ENCODE data around the gene SFTA2. TPM values are rescaled to one million over a fixed set of nuclear protein-coding genes. Genes with fewer than 3 reads are reported as not detected.

SFTA2 gene
- total and polyA plus RNA-seq, 2 of the 8 experiments (the other 6 are each of a cell fraction or from before 2014, with no cell fraction given): not detected

DNA sequence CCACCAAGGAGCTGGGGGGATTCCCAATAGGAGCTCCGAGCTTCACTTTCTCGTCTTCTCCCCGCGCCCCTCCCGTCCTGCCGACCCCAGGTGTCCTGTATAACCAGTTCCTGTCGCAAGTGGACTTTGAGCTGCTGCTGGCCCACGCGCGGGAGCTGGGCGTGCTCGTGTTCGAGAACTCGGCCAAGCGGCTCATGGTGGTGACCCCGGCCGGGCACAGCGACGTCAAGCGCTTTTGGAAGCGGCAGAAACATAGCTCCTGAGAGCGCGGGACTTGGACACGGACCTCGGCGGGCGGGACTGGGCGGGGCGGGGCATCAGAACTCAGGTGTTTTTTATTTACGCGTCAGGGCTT, 18.3 kb downstream of the SFTA2 start:
- peaks cover 0 to 2% of the 10 kb centered on the region in 2 experiments for H4K20me1 ChIP-seq (replicated peaks in 1 of 2; ENCODE audit: control insufficient read depth in 1 of 2, insufficient read depth in 2 of 2, low read length in 2 of 2)
- ChIA-PET POLR2A (ENCODE audit: partially characterized antibody) (interaction anchor here (0.8 to 4.0 kb wide), 21 partner anchors 8 to 628 kb away, joined by 3 to 17 read pairs (median 4); partner anchors contain the start of genes DDR1, DDX39B and FLOT1), CTCF (ENCODE audit: partially characterized antibody) (interaction anchor here (0.6 to 16.0 kb wide), 30 partner anchors 11 to 233 kb away, joined by 3 to 285 read pairs (median 5); partner anchors contain the start of genes DDR1 and MUCL3)
- 18% methylated on average over 14 of the region's 31 CpGs; no CpG with 5 or more reads in 1 of the 2 experiments for WGBS, 2 experiments (ENCODE audit: extremely low coverage in 1 of 2, insufficient coverage in 1 of 2, insufficient read length in 1 of 2, insufficient replicate concordance in 2 of 2, low coverage in 1 of 2, low lambda C conversion rate in 2 of 2, missing lambda C conversion rate in 1 of 2)
- no peak overlapping the region for H2AK5ac ChIP-seq (ENCODE audit: low read depth, low read length)
- H3K14ac ChIP-seq (ENCODE audit: insufficient read length): no peak overlapping the region
- peak overlapping the region; percentile 63; the same call in 1 of the 2 replicates for H2BK5ac ChIP-seq (ENCODE audit: low read depth, low read length)
- no peak overlapping the region for H4K5ac ChIP-seq (ENCODE audit: insufficient read length, low read depth, low read length)
- H3K4me2 ChIP-seq (ENCODE audit: insufficient read depth in 1 of 2, low read depth in 2 of 2, low read length in 2 of 2): peak overlapping the region; percentile 68 to 97
- H2AFZ ChIP-seq (ENCODE audit: low read length): no peak overlapping the region
- H4K8ac ChIP-seq (ENCODE audit: extremely low read depth, insufficient read depth, low read length): peak overlapping the region; percentile 66; the same call in 1 of the 2 replicates
- H3K79me2 ChIP-seq (ENCODE audit: control insufficient read depth in 1 of 2, insufficient read depth in 2 of 2, low read length in 2 of 2): peaks cover 0 to 7% of the 10 kb centered on the region in 2 experiments; a peak in 2 of 4 replicates
- H3K4ac ChIP-seq (replicated peaks; ENCODE audit: insufficient read length, low read depth, low read length): no peak overlapping the region
- peaks cover 3% of the 10 kb centered on the region for H3K23me2 ChIP-seq (ENCODE audit: low read depth, low read length)
- H3K4me3 ChIP-seq (ENCODE audit: extremely low read depth in 1 of 4, insufficient read depth in 2 of 4, low read depth in 3 of 4, low read length in 4 of 4): peak overlapping the region; percentile 41 to 74 (median 66)
- peak overlapping the region; percentile 83 for H3K18ac ChIP-seq (ENCODE audit: extremely low read depth, low read length)
- no peak overlapping the region for H2BK12ac ChIP-seq (ENCODE audit: low read depth, low read length)
- no peak overlapping the region for H2BK15ac ChIP-seq (ENCODE audit: low read length)
- no peak overlapping the region for H4K91ac ChIP-seq (replicated peaks; ENCODE audit: insufficient read length, low read length)
- H3K9me3 ChIP-seq (ENCODE audit: insufficient read depth in 2 of 2, low read depth in 1 of 2, low read length in 1 of 2): no peaks in the 10 kb centered on the region
- DNase-seq (ENCODE audit: low read depth in 1 of 2, low spot score in 2 of 2) (no peak), FAIRE-seq (no peak)
- no peak overlapping the region for H3K23ac ChIP-seq (ENCODE audit: insufficient read length)
- H3K9ac ChIP-seq (replicated peaks in 1 of 4; ENCODE audit: extremely low read depth in 1 of 4, low read depth in 3 of 4, low read length in 3 of 4): peak overlapping the region in 1 of 4 experiments; percentile 16; a peak in 2 of 7 replicates
- no peak overlapping the region for H3K27ac ChIP-seq (ENCODE audit: low read depth, low read length)
- H3K79me1 ChIP-seq (ENCODE audit: low read depth, low read length): 0 out of 2 replicates have a peak, but pooled peaks cover 2% of the 10 kb centered on the region
- H3K36me3 ChIP-seq (ENCODE audit: control insufficient read depth in 2 of 4, insufficient read depth in 4 of 4, low read length in 3 of 4): peaks cover 6 to 16% (median 9%) of the 10 kb centered on the region in 4 experiments; a peak in 7 of 8 replicates
- H2BK20ac ChIP-seq (ENCODE audit: low read length): no peak overlapping the region
- peaks cover 0 to 17% (median 7%) of the 10 kb centered on the region in 4 experiments; a peak in 5 of 7 replicates for H3K4me1 ChIP-seq (replicated peaks in 1 of 4; ENCODE audit: control insufficient read depth in 3 of 4, insufficient read depth in 4 of 4, low read length in 3 of 4)
- no peak overlapping the region for H2BK120ac ChIP-seq (replicated peaks; ENCODE audit: low read depth, low read length)
- TF ChIP-seq CHD1 (IDR thresholded peaks at IDR 0.05; ENCODE audit: low read depth, low read length): no peak
- TF ChIP-seq, protein P1, sequence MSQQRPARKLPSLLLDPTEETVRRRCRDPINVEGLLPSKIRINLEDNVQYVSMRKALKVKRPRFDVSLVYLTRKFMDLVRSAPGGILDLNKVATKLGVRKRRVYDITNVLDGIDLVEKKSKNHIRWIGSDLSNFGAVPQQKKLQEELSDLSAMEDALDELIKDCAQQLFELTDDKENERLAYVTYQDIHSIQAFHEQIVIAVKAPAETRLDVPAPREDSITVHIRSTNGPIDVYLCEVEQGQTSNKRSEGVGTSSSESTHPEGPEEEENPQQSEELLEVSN (IDR thresholded peaks at IDR 0.05): peak; percentile 35; the same call in 1 of the 2 replicates
- H3K56ac ChIP-seq (replicated peaks; ENCODE audit: insufficient read length, low read depth, low read length): no peak overlapping the region
- no peaks in the 10 kb centered on the region for H3K27me3 ChIP-seq (replicated peaks in 1 of 4; ENCODE audit: control insufficient read depth in 3 of 4, extremely low read depth in 1 of 4, insufficient read depth in 3 of 4, low read length in 3 of 4)
